Measurements from ENCODE around the gene A2M. TPM values are rescaled to one million over a fixed set of nuclear protein-coding genes. Genes with fewer than 3 reads are reported as not detected.
A peak's percentile ranks its signal among the peaks of the same experiment; 100 is the strongest.

The A2M gene
- total and polyA plus RNA-seq, 10 donors = 28.9 to 975 (median 409) TPM

GRCh38 chr12:9086087-9086486 lies 29.6 kb downstream of the A2M start:
- Histone ChIP-seq H3K4me3 (no peak overlapping the region), H3K4me1 (no peaks in the 10 kb centered on the region), H3K27ac (no peak overlapping the region), H3K27me3 (replicated peaks in 1 of 7) (no peaks in the 10 kb centered on the region), H3K9me3 (peaks cover 0 to 34% (median 25%) of the 10 kb centered on the region in 8 donors), H3K36me3 (peaks cover 0 to 78% (median 19%) of the 10 kb centered on the region in 6 donors)
- intact Hi-C loops (cut with DNase I; ENCODE audit: low total_unique reads) = no loop called here
- no peak for DNase-seq
- no peak for TF ChIP-seq CTCF (IDR thresholded peaks at IDR 0.05 in 8 of 11, conservative IDR thresholded peaks at IDR 0.05 in 3 of 11)
- TF ChIP-seq POLR2A (IDR thresholded peaks at IDR 0.05) = no peak
- no peak for TF ChIP-seq POLR2AphosphoS5 (IDR thresholded peaks at IDR 0.05)
- 63 to 79% (median 76%) methylated on average over 1 of the region's 1 CpG for WGBS, 5 donors

GRCh38 chr12:9084417-9084816 lies 31.3 kb downstream of the A2M start:
- H3K4me3 ChIP-seq = no peak overlapping the region
- DNase-seq = no peak
- intact Hi-C loops (cut with DNase I; ENCODE audit: low total_unique reads) = no loop called here
- no peak for TF ChIP-seq CTCF (IDR thresholded peaks at IDR 0.05 in 8 of 11, conservative IDR thresholded peaks at IDR 0.05 in 3 of 11)
- no peak for TF ChIP-seq POLR2A (IDR thresholded peaks at IDR 0.05)
- TF ChIP-seq POLR2AphosphoS5 (IDR thresholded peaks at IDR 0.05) = no peak
- H3K27ac ChIP-seq = no peak overlapping the region
- 64 to 77% (median 69%) methylated on average over 2 of the region's 2 CpGs for WGBS, 5 donors
- no peaks in the 10 kb centered on the region for H3K27me3 ChIP-seq (replicated peaks in 1 of 7)
- no peaks in the 10 kb centered on the region for H3K4me1 ChIP-seq
- peaks cover 0 to 68% (median 14%) of the 10 kb centered on the region in 6 donors for H3K36me3 ChIP-seq
- peaks cover 0 to 34% (median 25%) of the 10 kb centered on the region in 8 donors for H3K9me3 ChIP-seq

GRCh38 chr12:9083793-9084192 lies 31.9 kb downstream of the A2M start:
- intact Hi-C loops (cut with DNase I; ENCODE audit: low total_unique reads) = no loop called here
- H3K9me3 ChIP-seq = peaks cover 0 to 34% (median 25%) of the 10 kb centered on the region in 8 donors
- no peaks in the 10 kb centered on the region for H3K27me3 ChIP-seq (replicated peaks in 1 of 7)
- TF ChIP-seq POLR2AphosphoS5 (IDR thresholded peaks at IDR 0.05) (no peak), CTCF (IDR thresholded peaks at IDR 0.05 in 8 of 11, conservative IDR thresholded peaks at IDR 0.05 in 3 of 11) (no peak), POLR2A (IDR thresholded peaks at IDR 0.05) (no peak)
- DNase-seq = no peak
- H3K27ac ChIP-seq = no peak overlapping the region
- no peaks in the 10 kb centered on the region for H3K4me1 ChIP-seq
- H3K4me3 ChIP-seq = no peak overlapping the region
- peaks cover 0 to 68% (median 14%) of the 10 kb centered on the region in 6 donors for H3K36me3 ChIP-seq
- 90 to 99% (median 96%) methylated on average over 2 of the region's 2 CpGs for WGBS, 5 donors

- no peak for DNase-seq
- peak overlapping the region in 1 of 8 donors; percentile 10 for H3K27ac ChIP-seq
- no peaks in the 10 kb centered on the region for H3K4me1 ChIP-seq
- H3K27me3 ChIP-seq (replicated peaks in 1 of 7) = no peaks in the 10 kb centered on the region
- H3K9me3 ChIP-seq = peaks cover 0 to 34% (median 25%) of the 10 kb centered on the region in 8 donors
- H3K36me3 ChIP-seq = peaks cover 0 to 76% (median 26%) of the 10 kb centered on the region in 6 donors
- no peak for TF ChIP-seq POLR2A (IDR thresholded peaks at IDR 0.05)
- no peak for TF ChIP-seq POLR2AphosphoS5 (IDR thresholded peaks at IDR 0.05)
- no peak for TF ChIP-seq CTCF (IDR thresholded peaks at IDR 0.05 in 8 of 11, conservative IDR thresholded peaks at IDR 0.05 in 3 of 11)
- intact Hi-C loops (cut with DNase I; ENCODE audit: low total_unique reads) = no loop called here
- 87 to 92% (median 91%) methylated on average over 3 of the region's 3 CpGs for WGBS, 5 donors
- H3K4me3 ChIP-seq = no peak overlapping the region
These were observed 33.9 kb downstream of the A2M start for GRCh38 chr12:9081667-9082427.

All from spleen (tissue), 11 donors.